Activated T-helper 9 cell treated with anti-CD3 and anti-CD28 coated beads, Interleukin-2, amount 50 U/mL, for 16 hours (primary cell): Measurements from ENCODE around the gene PPP2R5C.
"Not testable (repeated sequence)": the region's sequence is repeated elsewhere in the genome, so short reads cannot be mapped to it uniquely, and the experiment has no call there.

Source experiments
- DNase-seq: peaks from one replicate; pipeline ENCODE4 v3.0.0-alpha.2; 2020; ENCODE audit warnings: low read depth

The PPP2R5C gene

DNA sequence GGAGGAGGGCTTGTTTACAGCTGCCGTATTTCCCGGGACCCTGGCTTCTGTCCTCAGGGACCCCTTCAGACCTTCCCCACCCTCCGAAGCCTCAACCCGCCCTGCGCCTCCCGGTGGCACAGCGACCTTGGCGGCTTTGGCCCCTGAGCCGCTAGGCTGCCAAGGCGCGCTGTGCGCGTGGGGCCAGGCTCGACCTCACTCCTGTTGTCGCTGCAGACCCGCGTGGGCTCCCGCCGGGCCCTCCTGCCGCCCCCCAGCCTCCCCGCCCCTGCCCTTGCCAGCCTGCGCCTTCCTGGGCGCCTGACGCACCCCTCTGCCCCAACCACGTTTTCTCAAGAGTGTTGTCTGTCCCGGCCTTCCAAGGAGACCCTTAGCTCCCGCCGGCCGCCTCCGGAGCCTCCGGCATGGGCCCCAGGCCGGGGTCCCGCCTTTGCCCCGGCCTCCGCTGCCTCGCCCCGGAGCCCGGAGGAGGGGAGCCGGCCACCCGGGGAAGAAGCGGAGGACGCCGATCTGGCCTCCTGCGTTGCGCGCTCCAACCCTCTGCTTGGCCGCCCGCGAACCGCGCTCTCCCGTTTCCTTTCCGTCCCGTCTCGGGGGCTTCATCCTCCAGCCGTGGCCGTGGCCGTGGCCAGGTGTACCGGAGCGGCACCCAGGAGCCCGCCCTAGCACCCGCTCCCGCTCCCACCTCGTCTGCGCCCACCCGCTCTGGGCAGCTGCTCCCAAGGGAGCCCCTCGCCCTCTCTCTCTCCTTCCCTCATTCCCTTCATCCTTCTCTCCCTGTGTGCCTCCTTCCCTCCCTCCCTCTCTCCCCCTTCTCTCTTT, 19.9 kb downstream of the PPP2R5C start:
- DNase-seq = peak; percentile 22

DNA sequence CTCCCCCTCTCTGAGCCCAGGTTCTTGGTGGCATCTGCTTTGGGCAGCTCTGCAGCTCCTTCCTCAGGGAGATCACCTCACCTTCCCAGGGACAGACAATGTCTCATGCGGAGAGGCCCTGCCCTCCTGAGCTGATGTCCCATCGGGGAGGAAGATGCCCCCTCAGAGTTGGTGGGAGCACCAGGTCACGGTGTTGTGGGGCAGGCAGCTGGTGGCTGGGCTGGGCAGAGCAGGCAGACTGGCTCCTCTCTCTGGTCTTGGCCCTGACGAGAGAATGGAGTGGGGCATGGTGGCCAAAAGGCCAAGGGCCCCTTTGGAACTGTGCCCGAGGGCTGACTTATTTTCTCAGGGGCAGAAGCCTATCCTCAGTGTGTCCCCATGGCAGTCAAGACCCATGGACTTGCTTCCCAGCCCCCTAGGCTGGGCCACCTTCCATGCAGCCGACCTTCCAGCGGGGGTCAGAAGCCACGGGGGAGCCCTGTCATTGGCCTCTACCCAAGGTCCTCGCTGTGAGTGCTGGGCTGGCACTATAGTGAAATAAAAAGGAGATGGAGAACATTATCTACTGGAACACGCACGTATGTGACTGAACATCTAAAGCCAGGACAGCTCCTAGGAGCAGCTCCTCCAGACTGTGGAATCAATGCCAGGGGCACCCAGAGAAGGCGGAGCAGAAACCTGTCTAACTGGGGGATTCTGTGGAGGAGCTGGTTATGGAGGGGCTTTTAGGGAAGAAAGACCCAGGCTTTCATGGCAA, 21.9 kb downstream of the PPP2R5C start:
- DNase-seq = no peak

DNA sequence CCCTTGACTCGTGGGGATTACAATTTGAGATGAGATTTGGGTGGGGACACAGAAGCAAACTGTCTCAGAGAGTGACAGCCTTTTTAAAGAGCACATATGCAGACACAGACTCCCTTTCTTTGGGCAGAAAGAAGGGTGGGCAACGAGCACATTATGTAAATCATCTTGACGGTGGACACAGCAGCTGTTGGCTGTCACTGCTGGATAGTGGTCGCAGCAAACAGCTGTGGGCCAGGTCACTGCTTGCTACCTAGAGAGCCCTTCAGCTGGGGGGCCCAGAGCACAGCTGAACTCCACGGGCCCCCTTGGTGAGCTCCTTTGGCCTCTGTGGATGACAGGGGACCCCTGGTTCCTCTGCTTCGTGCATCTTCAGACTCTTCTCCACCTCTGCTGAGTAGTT, 23.1 kb downstream of the PPP2R5C start:
- DNase-seq = no peak

DNA sequence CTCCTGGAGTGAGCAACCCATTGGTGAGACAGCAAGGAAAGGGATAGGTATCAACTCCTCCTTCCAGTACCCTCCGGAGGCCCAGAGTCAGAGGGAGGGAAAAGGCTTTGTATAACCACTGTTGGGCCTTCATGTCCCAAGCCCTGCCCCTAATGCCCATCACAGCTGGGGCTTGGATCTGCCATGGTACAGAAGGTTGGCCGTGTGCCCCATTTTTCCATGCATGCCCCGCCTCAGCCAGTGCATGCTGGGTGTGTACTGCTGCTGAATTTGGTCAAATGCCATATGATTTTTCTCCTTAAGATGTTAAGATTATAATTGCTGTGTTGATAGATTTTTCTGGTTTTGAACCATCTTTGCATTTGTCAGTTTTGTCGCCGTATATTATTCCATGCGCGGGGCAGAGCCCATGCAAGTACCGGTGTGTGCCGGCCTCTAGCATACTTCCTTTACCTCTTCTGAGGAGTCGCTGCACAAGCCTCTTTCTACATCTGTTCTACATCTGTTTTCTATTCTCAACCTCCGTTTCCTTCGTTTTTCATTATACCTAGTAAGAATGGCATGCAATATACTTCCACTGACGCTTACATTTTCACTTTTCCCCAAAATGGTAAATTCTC, 26.6 kb downstream of the PPP2R5C start:
- no peak for DNase-seq

DNA sequence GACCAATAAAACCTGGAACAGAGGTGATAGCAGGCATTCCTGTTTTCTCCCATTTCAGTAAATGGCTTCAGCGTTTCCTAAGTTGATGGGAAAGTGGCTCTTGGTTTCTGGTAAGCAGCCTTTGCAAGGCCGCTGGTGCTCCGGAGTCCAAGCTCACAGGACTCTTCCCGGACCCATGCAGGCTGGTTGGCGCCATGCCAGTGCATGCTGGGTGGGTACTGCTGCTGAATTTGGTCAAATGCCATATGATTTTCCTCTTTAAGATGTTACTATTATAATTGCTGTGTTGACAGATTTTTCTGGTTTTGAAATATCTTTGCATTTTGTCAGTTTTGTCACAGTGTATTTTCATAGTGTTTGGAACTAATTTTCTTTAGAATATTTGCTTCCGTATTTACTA, 27.7 kb downstream of the PPP2R5C start:
- no peak for DNase-seq

DNA sequence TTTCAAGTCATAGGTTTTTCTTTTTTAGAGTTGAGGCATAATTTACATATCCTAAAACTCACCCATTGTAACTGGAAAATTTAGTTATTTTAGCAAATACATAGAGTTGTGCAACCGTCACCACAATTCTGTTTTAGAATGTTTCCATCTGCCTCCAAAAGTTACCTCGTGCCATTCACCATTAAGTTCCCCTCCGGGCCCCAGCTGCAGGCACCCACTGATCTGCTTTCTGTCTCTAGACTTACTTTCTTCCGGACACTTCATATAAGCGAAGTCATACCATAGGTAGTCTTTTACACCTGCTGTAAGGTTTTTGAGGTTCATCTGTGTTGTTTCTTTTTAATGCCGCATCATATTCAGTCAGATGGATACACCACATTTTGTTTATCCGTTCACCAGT, 28.7 kb downstream of the PPP2R5C start:
- no peak for DNase-seq

DNA sequence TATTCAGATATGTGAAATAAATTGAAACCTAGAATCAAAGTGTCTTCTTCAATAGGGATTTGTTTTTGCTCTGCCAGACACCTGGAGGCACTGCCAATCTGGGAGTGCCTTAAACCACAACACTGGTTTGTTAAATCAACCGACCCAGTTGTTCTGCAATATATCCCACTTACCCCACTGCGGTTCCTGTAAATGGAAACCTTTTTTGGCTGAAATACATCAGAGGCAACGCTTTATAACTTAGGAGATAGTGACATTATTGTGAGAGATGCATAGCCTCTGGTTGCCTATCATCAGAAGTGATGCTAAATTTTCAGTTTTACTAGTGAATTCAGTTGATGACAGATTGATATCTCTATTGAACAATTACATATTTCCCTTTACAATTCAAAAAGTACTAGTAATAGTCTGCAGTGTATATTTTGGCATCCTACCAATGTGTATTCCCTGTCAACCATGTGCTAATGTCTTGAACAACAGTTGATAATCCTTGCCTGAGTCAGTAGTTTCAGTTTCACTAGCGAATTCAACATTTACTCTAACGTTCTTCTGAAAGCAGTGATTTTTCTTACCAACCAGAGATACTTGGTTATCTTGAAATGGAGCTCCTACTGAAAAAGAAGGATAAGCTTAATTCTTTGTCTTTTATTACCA, 30.5 kb downstream of the PPP2R5C start:
- DNase-seq = no peak

DNA sequence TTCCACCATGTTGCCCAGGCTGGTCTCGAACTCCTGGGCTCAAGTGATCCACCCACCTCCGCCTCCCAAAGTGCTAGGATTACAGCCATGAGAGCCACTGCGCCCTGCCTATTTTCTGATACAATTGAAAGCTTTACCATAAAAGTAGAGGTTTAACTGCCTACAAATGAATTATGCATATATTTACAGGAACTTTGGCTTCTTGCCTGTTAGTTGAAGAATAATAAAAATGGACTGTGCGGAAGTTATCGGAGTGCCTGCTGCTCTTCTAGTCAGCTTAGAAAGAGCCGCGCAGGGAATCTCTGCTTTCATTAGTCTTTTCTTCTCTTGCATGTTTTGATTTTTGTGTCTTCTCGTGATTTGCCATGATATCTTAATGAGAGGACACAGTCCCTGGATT, 34.5 kb downstream of the PPP2R5C start:
- DNase-seq = no peak

DNA sequence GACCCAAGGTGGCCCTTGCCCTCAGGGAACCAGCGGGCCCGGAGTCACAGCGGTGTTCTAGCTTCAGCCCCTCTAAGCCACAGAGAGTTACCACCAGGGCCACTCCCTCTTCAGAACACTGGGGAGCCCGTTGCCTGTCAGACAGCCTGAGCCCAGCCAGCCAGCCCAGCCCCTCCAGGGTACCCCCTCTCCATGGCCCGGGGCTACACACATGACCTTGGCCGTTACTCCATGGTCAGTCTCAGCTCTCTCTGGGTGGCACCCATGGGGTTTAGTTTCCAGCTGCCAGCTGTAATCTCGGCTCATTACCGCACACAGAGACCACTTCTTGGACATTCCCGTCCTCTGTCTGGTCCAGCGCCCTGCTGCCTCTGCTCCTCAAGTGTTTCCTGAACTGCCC, 35.0 kb downstream of the PPP2R5C start:
- no peak for DNase-seq

DNA sequence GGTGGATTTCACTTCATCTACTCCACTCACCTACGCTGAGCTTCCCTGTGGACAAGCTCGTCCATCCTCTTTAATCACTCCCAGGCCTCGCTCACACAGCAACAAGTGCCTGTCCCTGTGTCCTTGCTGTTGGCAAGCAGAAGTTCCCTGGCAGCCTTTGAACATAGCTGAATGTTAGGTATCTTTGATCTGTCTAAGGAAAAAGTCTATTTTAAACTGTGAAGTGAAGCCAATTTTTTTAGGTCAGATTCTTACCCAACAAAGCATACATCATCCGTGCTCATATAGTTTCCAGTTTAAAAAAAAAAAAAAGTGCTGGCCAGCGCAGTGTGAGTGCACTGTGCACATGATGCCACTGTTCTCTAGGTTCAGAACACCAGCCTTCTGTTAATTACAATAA, 36.3 kb downstream of the PPP2R5C start:
- DNase-seq = no peak

DNA sequence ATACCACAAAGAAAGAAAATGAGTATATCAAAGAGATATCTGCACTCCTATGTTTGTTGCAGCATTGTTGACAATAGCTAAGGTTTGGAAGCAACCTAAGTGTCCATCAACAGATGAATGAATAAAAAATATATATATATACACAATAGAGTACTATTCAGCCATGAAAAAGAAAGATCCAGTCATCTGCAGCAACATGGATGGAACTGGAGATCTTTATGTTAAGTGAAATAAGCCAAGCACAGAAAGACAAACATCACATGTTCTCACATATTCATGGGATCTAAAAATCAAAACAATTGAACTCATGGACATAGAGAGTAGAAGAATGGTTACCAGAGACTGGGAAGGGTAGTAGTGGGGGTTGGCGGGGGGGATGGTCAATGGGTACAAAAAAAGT, 42.9 kb downstream of the PPP2R5C start:
- DNase-seq = not testable (repeated sequence)

DNA sequence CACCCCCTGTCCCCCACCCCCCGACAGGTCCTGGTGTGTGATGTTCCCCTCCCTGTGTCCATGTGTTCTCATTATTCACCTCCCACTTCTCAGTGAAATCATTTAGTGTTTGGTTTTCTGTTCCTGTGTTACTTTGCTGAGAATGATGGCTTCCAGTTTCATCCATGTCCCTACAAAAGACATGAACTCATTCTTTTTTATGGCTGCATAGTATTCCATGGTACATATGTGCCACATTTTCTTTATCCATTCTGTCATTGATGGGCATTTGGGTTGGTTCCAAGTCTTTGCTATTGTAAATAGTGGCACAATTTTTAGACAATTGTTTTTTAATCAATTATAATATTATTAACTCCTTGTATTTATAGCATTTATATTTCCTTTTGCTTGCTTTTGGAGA, 44.7 kb downstream of the PPP2R5C start:
- not testable (repeated sequence) for DNase-seq

DNA sequence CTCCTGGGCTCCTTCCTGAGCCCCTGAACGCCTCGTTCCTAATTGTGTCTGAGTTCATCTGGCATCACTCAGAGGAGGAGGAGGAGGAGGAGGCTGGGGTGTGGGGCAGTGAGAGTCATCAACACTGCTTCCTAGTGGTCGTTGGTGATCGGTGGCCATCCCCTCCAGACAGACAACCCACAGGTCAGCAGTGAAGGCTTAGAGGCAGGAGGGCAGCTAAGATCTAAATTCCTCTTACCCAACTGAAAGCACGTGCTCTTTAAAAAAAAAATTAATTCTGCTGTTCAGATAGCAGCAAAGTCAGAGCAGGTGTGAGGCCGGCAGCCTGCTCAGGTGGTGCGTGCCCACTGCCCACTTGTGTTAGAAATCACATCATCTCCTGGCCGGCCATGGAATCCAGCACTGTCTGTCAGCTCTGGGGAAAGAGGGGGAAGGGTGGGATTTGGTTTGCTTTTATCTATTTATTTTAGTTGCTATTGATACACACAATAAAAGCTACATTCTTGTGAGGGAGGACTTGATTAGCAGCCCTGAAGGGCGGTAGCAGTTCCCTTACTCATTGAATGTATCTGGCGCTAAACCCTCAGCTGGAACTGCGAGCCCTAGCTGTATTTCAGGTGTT, 46.6 kb downstream of the PPP2R5C start:
- no peak for DNase-seq

DNA sequence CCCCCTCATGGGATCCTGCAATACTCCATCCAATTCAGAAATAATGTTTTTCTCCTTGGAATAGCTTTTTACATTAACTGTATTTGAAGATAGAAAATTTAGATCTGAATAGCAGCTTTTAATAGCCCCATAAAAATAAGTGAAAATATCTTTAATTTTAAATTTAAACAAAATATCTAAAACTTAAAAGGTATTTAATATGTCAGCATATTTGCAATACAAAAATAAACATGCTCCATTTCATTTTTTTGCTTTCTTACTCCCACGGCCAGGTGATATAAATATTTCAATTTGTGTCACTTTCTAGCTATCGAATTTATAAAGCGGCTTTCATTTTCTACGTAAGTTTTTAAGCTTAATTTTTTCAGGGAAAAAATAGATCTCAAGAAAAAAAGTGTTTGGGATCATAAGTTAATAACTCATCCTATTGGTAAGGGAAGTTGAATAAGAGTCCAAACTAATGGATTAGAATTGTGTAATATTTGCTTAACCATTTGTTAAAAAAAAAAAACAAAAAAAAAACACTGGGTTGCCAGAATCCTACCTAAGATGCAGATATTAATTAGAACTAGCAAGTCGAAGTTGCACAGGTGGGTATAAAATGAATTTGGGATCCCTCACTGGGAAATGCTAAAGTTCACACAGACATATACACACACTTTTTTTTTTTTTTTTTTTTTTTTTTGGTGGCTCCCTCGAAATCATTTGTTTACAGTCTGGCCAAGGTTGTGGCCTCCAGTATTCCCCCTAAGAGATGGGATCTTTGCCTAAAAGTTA, 47.6 kb downstream of the PPP2R5C start:
- DNase-seq = no peak

DNA sequence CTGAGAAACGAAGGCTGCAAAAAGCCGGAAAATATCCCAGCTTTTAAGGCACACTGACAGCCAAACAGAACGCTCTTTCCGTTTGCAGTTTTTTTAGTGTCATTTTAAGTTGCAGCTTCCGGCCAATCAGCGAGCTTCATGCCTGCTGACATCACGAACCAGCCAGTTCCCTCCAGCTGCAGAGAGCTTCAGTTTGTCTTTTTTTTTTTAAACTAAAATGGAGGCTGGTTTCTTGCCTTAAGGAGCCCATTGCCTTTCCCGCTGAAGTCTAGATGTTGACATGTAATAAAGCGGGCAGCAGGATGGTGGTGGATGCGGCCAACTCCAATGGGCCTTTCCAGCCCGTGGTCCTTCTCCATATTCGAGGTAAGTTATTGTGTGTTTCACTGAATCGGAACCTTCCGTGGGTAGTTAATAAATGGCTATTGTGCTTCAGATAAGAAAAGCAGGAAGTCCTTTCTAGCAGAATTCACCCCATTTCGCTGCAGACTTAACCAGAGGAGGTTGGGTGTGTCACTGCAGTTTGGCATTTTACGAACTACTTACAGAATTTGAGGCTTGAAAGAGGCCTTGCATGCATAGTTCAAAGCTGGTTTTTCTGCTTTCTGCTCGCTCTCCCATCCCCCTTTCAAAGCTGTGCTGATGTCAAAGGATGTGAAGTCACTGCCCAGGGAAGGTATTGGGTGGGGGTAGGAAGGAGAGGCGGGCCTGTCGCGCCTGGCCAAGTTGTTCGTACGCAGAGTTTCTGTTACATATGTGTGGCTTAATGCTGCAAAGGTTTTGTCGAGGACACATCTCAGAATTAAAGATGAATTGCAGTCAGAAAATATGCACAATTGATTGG, 48.4 kb downstream of the PPP2R5C start:
- DNase-seq = peak; percentile 65

DNA sequence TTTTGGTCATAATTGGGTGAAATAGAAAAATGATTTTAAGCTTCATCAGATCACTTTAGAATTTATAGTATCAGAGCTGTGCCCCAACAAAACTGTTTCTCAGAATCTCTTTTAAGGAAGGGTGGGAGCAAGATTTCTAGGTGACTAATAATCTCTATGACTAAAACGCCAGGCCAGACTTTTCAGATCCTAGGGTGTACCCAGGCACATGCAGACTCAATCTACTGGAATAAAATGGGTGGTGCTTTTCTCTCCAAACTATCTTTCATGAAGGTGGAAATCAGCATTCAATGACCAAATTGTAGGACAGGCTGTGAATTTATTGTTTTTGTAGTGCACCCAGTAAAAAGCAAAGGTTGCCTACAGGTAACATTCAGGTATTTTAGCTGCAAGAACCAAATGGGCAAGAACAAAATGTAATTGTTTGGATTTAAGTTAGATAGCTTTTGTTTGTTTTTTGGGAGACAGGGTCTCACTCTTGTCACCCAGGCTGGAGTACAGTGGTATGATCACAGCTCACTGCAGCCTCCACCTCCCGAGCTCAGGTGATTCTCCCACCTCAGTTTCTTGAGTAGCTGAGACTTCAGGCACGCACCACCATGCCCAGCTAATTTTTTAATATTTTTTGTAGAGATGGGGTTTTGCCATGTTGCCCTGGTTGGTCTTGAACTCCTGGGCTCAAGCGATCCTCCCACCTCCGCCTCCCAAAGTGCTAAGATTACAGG, 49.5 kb downstream of the PPP2R5C start:
- no peak for DNase-seq

DNA sequence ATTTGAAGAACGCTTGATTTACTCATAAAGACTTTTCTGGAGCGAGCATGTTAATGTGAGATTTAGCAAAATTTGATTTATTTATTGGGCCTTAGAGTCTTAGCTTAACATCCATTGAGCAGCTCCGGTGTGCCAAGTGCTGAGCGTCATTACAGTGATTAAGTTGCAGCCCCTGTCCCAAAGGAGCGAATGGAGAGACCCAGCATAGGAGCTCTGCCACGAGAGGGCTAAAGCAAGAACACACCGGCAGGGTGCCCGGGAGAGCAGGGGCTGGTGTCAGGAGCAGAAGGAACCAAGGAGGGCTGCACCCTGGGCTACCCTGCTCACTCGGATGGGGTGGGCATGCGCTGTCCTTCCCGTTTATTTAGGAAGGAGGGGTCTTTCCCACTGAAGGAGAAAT, 50.6 kb downstream of the PPP2R5C start:
- DNase-seq = no peak

DNA sequence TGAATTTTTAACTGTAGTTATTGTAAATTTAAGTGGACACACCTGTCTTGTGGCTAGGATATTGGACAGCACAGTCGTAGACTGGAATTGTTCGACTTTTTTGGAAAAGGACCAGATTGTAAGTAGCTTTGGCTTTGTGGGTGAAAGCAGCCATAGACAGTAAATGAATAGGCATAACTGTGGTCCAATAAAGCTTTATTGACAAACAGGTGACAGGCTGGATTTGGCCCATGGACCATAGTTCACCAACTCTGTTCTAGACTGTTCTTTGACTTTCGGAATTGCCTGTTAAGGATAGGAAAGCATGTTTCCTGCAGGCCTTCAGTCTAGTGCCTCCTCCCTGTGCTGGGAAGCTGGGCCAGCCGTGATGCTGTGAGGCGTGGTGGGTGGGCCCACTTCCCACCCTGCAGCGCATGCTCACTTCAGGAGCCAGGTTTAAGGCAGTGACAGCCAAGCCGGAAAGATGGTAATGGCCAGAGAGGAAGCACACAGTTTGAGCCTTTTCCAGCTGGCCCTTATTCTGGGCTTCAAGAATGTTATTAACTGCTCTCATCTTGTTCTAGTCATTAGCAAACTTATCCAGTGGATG, 51.8 kb downstream of the PPP2R5C start:
- no peak for DNase-seq

DNA sequence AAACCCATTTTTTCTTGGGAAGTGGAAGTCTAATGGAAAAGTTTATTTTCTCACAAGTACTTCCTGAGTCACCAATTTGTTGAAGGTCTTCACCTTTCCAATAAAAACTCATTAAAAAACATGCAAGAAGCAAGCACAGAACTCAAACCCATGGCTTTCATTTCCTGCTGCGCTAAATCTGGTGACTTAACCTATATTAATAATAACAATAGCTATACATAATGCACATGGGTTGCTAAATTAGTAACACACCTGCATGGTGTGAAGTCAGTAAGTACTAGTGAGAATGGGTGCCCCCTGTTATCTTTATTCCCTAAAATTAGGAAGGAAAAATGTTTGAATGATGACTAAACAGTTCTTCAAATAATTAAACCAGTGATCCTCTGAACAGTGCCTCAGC, 52.3 kb downstream of the PPP2R5C start:
- no peak for DNase-seq
